Stimulated activated CD4-positive, alpha-beta T cell treated with anti-CD3 and anti-CD28 coated beads, Interleukin-2, amount 100 ng/mL, for 24 hours (primary cell): ENCODE results near the gene TMEM200A.

Experiments
- DNase-seq, 2 donors: peaks; one replicate each; pipeline ENCODE4 v3.0.0-alpha.2; 2020

The TMEM200A gene

DNA sequence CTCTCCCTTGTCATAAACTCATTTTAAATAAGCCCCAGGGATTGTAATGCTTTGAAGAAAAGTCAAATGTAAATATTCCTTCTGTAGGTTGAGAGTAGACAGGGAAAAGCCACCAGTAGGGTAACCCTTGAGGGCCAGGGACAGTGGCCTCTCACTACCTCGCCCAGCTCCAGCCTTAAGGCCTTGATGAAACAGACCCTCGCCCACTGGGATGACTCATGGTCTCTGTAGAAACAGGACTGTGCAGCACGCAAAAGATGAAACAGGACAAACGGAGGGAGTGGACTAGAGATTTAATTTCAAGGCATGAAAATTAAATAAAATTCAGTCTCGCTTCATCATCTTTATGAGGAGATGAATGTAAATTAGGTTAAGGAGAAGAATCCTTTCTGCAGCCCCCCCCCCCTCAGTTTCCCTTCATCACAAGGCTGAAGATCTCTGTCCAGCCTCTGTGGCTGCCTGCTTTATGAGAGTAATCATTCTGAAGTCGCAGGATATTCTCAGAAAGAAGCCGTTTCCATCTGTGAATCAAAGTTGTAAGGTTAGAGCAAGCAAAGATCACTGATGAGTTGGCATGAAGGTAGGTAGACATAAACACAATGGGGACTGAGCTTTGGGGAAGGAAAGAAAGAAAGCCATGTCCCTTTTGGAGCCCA lies 60.4 kb downstream of the TMEM200A start:
- no peak for DNase-seq

DNA sequence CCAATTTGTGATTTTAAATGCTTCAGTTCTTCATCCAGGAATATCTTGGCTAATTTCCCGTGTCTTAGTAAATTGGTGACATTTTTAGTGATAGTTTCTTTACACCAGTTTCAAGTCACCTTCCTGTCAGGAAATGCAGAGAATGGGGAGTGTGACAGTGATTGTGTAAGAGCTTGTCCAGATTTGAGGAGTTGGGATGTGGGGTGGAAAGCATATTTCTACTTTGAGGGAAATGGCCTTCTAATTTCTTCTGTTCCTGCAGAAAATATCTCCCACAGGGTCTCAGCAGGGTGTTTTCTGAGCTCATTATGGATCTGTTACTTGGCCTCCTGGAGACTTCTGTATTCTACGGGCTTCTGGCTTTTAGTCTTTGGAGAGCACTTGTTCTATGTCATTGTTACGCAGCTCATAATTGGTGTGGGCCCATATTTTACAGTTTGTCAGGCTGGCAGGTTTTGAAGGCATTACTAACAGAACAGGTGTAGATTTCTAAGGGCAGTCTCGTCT lies 65.6 kb downstream of the TMEM200A start:
- no peak for DNase-seq

DNA sequence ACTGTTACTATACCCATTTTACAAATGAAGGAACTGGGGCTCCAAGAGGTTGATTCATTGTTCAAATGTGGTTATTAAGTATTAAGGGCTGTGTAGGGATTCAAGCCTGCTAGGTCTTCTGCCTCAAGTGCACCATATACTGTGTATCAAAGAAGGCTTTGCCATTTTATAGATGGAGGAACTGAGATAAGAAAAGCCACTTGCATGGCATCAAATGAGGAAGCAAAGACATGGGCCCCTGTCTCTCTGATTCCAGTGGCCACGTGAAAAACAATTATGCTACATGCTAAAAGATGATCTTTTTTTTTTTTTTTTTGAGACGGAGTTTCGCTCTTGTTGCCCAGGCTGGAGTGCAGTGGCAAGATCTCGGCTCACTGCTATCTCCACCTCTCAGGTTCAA lies 67.0 kb downstream of the TMEM200A start:
- DNase-seq: no peak

DNA sequence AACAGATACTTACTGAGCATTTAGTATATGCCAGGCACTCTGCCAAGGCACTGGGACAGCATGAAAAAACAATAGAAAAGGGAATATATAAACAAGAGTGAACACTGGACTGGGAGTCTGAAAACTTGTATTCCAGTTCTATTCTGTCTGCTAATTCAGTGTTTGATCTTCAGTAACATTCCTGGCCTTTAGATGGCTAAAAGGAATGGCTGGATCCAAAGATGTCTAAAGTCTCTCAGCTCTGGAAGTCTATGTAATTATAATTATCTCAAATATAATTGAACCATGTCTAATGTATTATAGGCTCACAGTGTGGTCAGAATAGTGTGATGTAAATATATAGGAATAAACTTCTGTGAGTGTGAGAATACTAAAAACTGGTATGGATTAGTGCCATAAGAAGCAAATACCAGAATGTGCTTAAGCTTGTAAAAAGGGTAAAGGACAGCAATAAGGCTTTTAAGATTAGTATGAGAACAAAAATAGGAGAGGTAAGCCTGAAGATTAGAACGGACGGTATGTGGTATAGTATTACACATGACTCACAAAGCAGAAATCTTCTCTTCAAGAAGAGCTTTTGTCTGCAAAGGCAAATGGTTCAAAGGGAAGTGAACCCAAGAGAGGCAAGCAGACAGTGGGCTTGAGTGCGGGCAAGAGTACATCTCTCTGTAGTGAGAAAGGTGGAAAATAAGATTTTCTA lies 68.5 kb downstream of the TMEM200A start:
- DNase-seq: no peak

DNA sequence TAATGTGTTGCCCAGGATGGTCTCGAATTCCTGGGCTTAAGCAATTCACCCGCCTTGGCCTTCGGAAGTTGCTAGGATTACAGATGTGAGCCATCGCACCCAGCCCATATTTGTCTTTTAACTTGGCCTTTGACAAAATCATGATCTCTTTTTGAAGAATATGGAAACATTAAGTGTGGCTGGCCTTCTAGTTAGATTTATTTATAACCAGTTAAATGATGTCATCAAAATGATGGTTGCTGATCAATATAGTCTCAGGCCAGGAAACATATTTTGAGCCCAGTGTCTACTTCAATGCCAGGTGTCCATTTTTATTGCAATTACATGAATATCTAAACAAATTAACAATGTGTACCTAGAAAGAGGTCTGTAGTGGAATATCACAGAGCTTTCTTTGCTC lies 69.4 kb downstream of the TMEM200A start:
- no peak for DNase-seq

DNA sequence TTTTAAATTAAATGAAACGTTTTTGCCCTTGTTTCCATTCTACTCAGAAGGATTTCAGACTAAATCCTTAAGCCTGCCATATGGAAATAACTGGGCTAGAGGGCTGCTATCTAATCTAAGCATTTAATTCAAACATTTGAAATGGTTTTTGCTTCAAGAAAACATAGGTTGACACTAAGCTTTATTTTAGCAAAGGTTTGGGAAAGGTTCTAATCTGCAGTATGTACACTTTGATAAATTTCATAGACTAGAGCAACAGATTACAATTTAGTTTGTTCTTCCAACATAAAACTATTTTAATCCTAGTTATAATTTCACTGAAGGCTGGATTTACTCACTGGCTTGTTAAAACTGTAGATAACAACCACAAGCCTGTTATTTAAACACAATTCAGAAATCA lies 72.1 kb downstream of the TMEM200A start:
- DNase-seq: no peak

DNA sequence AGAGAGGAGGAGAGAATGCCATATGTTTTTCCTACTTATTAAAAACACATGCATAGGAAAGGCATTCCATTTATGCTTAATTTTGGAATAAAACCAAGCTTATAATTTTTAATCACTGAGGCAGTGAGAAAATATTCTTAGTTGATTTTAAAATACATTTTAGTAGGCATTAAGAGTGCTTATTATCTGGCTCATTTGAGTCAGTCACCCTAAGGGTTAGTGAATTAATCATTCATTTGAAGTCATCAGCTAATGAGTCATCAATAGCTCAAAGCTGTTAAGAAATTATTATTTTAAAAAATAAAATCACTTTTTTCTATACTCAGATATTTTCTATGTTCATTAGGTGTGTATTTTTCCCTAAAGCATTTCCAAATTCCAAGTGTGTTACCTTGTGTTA lies 81.6 kb downstream of the TMEM200A start:
- DNase-seq: no peak

DNA sequence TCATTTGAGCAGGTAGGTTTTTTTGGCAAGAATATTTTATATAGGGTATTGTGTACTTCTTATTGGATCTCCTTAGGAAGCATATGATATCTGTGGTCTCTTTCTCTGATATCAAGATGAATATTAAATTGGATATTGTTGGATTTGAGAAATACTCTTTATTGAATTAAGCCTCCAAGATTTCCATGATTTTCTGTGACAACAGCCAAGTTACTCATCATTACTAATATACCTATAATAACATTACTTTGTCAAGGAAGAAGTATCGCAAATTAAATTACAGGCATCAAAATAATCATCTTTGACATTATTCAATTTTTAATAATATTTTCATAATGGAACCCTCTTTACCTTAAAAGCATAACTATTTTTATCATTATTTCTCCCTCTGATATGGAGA lies 86.5 kb downstream of the TMEM200A start:
- no peak for DNase-seq

DNA sequence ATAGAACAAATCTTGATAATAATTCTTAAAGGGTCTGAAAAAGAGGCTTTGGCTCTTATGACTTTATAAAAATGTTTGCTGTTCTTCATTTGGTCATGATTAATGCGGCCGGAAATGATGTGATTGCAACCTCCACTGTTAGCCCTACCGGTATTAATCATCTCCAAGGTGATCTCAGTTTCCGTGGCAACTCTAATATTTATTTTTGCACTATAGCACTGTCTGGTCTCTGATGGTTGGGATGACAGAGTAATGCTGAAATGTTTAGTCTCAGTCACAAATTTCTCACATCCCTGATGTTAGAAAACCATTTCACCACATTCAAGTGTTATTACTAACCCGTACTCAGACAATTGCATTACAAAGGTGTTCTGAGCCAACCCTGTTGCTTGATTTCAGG lies 87.4 kb downstream of the TMEM200A start:
- no peak for DNase-seq

DNA sequence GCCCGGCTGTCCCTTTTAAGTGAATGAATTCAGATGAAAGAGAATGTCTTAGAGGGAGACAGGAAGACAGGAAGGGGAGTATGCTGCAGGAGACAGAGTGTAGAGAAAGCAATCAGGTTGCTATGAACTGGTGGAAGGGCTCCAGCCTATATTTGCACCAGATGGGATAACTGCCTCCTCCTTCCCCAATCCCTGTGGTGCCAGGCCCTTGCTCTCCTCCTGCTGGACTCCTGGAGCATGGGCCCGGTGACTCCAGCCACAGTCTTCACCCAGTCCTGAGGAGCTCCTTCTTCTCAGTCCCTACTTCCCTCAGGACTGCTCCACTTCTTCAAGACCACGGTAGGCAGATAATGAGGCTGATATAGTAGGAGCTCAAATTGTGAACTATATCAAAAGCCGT lies 91.8 kb downstream of the TMEM200A start:
- DNase-seq: no peak

DNA sequence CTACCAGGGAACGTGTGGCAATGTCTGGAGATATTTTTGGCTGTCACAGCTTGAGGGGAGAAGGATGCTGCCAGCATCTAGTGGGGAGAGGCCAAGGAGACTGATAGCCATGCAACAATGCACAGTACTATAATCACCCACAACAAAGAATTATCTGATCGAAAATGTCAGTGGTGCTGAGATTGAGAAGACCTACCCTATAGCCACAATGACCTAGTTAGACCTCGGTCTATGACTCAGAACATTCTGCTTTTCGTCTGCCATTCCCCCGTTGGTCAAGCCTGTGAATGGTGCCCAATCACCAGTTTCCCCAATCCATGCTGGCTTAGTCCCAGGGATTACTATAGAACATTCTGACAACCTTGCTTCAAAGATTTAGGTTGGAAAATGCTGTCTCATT lies 93.5 kb downstream of the TMEM200A start:
- no peak for DNase-seq

DNA sequence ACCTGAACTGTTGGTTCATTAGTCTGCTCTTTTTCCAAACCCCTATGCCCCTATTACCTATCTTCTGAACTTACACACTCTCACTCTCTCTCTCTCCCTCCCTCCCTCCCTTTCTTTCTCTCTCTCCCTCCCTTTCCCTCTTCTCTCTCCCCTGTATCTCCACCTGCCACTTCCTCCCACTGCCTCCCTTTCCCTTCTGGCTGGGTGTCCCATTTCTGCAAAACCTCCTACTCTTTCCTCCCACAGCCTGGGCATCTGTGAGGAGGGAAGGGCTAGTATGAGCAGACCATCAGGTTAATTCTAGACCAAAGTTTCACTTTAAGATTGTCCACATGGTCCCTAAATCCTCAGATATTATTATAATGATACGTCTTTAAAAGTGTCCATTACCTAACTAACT lies 95.1 kb downstream of the TMEM200A start:
- DNase-seq: no peak

DNA sequence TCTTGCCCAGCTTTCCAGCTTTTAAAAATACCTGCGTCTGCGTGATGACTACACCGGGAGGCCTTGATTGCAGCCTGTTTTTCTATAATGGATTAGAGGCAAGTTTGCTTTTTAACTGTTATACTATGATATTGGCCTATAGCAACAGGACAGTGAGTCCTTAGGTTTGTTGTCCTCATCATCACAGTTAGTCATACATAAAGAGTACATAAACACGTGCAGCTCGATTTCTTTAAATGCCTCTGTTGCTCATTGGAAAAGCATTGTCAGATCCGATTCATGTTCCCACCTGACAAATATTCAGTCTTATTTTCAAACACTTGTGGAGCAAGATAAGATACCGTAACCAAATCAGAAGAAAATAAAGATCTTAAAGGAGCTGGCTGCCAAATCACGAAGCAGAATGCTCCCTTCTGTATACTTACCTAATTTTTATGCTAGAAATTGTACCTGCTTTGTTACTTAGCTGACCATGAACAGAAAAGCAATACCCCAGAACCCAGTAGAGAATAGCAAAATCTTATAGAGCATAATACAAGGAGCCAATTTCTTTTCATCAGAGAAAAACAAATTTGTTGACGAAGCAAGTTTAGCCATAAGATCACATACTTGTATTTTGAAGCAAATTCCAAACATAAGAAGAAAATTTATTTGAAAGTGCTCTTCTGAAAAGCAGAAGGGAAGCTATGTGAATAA lies 100.4 kb downstream of the TMEM200A start:
- no peak for DNase-seq

DNA sequence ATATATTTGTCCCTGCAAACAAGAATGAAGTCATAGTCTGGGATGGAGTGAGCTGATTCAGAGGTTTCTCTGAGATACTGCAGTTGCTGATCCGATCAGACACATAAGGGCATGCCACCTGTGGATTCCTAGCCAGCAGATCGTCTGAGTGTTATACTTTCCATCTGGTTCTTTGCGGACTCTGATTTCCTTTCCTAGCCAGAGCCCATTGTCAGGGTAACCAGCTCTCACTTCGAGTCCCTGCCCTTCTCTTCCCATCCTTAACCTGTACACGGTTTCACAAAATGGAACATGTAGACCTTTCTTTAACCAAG lies 100.9 kb downstream of the TMEM200A start:
- no peak for DNase-seq

DNA sequence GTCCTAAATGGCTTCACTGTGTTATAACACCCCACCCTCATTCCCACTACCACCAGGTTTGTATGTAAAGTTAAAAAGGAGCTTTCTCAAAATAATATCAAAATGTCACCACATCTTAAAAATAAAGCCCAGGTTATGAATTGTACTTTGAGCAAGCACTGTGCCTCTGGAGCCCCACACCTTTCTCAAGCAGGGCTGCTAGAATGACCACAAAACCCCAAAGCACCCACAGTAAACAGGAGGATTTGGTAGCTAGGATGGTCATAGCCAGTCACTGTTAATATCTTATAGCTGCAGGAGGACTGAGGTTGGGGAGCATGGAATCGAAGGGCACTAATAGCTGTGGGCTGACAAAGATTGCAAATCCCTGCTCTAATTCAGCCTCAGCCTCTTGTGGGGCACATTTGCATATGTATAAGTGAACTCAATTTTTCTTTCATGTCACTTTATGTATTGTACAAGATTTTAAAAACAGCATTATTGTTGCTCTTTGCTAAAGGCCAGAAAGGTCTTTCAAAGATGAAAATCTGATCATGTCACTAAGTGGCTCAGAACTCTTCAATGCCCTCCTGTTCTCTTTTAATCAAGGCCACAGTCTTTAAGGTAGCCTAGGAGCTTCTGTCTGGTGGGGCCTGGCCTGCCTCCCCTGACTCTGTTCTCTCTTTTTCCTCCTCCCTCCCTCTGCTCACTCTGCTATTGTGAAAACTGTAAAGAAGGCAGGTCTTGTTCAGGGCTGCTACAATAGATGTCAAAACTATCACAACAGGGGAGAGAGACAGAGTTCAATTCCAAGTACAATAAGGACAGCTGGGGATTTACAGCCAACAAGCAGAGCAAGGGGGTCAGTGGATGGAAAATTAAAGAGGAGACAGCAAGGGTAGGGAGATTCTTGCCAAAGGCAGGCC lies 101.6 kb downstream of the TMEM200A start:
- DNase-seq: no peak

DNA sequence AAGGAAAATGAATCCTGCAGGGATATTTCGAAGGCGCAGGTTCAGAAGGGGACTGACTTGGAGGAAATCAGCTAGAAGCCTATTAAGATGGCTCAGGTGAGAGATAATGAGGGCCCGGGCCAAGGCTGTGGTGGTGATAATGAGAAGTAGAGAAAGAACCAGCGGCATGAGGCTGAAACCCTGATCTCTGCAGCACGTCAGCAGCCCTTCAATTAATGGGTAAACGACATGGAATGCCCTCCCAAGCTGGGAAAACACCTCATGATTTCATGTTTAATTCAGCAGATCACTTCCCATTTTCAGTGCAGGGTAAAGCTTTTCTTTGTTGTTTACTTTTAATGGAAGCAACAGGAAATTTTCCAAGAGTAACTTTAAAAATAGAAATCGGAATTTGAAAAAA lies 104.9 kb downstream of the TMEM200A start:
- DNase-seq: no peak

DNA sequence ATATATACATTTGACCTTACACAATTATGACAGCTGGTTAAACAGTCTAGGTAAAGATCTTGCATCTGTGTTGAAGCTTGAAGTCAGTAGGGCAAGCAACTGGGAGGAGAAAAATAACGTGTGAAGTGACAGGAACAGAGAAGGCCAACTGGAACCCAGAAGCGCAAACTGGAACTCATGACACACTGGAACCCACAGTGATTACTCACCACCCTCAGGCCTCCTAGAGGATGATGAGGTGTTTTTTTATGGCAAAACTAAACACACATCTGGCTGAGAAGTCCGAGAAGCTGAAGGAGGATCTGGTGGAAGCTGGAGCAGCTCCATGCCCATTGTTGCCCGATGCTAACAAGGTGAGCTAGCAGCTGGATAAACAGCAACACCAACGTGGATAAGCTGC lies 108.1 kb downstream of the TMEM200A start:
- DNase-seq: no peak

DNA sequence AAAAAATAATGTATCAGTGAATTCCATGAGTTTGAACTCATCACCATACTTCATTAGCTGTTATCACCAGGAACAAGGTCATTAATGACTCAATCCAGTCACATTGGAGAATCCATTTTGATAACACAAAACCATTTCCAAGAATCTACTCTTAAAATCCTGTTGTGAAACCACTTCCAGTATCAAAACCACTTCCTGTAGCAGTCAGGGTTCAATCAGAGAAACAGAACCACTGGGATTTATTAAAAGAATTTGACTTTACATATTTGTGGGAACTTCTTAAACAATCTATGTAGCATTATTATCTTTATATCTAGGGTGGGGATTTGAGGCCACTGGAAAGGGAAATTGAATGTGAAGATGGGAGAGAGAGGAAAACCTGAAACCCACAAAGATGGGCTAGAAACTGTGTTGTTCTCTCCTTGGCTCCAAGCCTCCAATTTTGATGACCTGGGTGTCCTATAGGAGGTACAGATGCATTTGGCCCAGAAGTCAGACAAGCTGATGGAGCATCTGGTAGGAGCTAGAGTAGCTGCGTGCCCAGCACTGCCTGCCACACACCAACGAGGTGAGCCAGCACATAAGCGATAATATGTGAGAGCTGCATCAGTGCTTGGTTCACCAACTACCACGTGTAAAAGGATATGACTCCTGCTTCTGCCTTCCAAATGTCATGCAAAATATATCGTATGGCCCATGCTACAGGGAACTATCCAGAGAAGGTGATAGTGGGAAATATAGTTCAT lies 117.0 kb downstream of the TMEM200A start:
- no peak for DNase-seq

DNA sequence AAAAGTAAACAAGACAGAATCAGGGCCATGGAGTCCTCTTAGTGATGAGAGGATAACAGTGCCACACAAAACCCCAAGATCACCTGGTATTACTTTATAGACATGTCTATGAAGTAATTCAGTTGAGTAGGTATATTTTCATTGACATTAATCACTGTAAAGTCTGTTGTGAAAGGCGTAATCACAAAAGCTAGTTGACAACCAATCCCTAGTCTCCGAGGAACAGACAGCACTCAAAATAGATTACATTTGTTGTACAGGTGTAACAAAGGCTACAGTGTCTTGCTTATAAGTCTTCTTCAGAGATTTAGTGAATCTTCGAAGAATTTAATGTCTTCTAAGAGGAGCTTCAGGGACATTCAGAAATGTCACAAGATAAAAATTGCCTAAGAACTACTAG lies 120.1 kb downstream of the TMEM200A start:
- no peak for DNase-seq

DNA sequence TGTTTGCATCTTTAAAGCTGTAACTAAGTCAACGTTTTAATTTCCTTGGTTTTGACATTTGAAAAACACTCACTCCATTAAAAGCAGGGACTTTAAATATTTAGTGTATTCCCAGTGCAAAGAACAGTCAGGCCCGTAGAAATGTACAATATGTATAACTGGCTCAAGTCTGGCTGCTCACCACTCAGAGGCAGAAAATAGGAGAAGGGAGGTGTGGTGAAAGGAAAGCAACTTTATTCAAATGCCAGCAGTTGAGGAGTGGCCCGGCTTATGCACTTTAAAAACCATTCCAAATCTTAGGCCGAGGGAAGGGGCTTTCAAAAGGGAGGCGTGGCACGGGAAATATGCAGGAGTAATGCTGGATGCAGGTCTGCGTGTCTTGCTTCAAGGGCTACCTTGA lies 120.6 kb downstream of the TMEM200A start:
- DNase-seq: no peak

DNA sequence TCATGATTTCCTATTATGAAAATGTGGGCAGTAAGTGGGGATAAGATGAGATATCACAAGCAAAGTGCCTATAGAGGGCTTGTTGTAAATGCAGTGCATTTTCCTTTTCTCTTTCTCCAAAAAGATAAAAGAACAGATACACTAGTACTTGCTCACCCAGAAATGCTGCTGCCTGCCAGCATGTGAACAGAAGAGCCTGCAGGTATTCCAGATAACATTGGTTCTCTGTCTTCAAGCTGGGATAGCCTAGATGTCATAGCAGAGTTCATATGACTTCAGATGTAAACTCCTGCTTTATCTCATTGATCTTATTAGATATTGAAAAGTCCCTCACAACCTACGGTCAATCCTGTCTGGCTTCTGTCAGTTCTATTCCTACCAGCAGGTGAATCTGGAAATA lies 123.7 kb downstream of the TMEM200A start:
- DNase-seq: no peak
